Upper lobe of left lung (tissue), 6 donors: ENCODE results near the gene APH1A. TPM values are rescaled to one million over a fixed set of nuclear protein-coding genes. Genes with fewer than 3 reads are reported as not detected.

Experiments
- ATAC-seq, 2 donors: fragments of 200-7000 bp; cut with Tn5 transposase; one replicate each; pipeline ENCODE4 v1.9.1; 2022; ENCODE audit warnings: mild to moderate bottlenecking in 2 of 2, moderate library complexity in 2 of 2; ENCODE audit not compliant: low FRiP score in 2 of 2
- DNase-seq, 2 donors: peaks; one replicate each; pipeline ENCODE4 v3.0.0-alpha.2; 2019 to 2020
- H3K27ac ChIP-seq, 4 donors: fragments of 200-600 bp; sonication (generic); one replicate each; pipeline ENCODE4 v1.5.1; 2016 to 2019
- H3K27me3 ChIP-seq, 4 donors: fragments of 200-600 bp; sonication (generic); one replicate each; pipeline ENCODE4 v1.5.1; 2017 to 2019
- H3K36me3 ChIP-seq, 4 donors: fragments of 200-600 bp; sonication (generic); one replicate each; pipeline ENCODE4 v1.5.1; 2016 to 2019
- H3K4me1 ChIP-seq, 4 donors: fragments of 200-600 bp; sonication (generic); one replicate each; pipeline ENCODE4 v1.5.1; 2018 to 2019
- H3K4me3 ChIP-seq, 4 donors: fragments of 200-600 bp; sonication (generic); one replicate each; pipeline ENCODE4 v1.5.1; 2017 to 2019; ENCODE audit warnings: mild to moderate bottlenecking in 2 of 4, moderate library complexity in 1 of 4
- H3K9me3 ChIP-seq, 4 donors: fragments of 200-600 bp; sonication (generic); one replicate each; pipeline ENCODE4 v1.5.1; 2018 to 2019
- CTCF ChIP-seq, 6 experiments: fragments of 450-650 bp in 4 of 6; fragments of 200-600 bp in 2 of 6; sonication (generic) in 2 of 6; IDR thresholded peaks; one replicate each; pipeline ENCODE4 v1.5.1; 2016 to 2019; ENCODE audit warnings: antibody characterized with exemption in 6 of 6
- EP300 ChIP-seq, 4 donors: sonication (generic); formaldehyde crosslinking; IDR thresholded peaks; one replicate each; pipeline ENCODE4 v1.5.1; 2017; ENCODE audit warnings: antibody characterized with exemption in 4 of 4, control low read depth in 2 of 4
- POLR2A ChIP-seq, 4 donors: fragments of 450-650 bp; IDR thresholded peaks; one replicate each; pipeline ENCODE4 v1.5.1; 2016 to 2017; ENCODE audit warnings: antibody characterized with exemption in 4 of 4, mild to moderate bottlenecking in 2 of 4
- POLR2AphosphoS5 ChIP-seq, 2 donors: sonication (generic); formaldehyde crosslinking; IDR thresholded peaks; one replicate each; pipeline ENCODE4 v1.5.1; 2017; ENCODE audit warnings: antibody characterized with exemption in 2 of 2
- WGBS, 2 donors: methylation state at CpG; one replicate each; pipeline ENCODE4 v1.1.5; 2017 to 2018; 5-methylcytosine and 5-hydroxymethylcytosine counted together
- total RNA-seq, 6 donors: library from RNA; depleted of rRNA in 4 of 6; stranded (reverse); fragments of >200 nt in 4 of 6; gene quantifications; one replicate each; pipeline versions ENCODE4 v1.1.0 to v1.2.1, GENCODE V29; 2016 to 2021
- donor health status: DM: no; HTN: no; CAD: no; lungs with moderate emphysema.
- donor health status: DM: no; HTN: yes; CAD: no; lungs with severe emphysema.

Gene APH1A
- total RNA-seq, 6 donors from 2014 or later = 71.2 to 169 (median 101) TPM

GRCh38 chr1:150273311-150273710 is 4.5 kb upstream of the APH1A start:
- 63 to 88% methylated on average over 1 of the region's 1 CpG for WGBS, 2 donors
- no peaks in the 10 kb centered on the region for H3K27me3 ChIP-seq
- no peak for ATAC-seq
- no peak for TF ChIP-seq CTCF (IDR thresholded peaks at IDR 0.05)
- TF ChIP-seq EP300 (IDR thresholded peaks at IDR 0.05) = no peak
- no peak for TF ChIP-seq POLR2AphosphoS5 (IDR thresholded peaks at IDR 0.05)
- TF ChIP-seq POLR2A (IDR thresholded peaks at IDR 0.05) = no peak
- no peaks in the 10 kb centered on the region for H3K9me3 ChIP-seq
- peak overlapping the region in 1 of 4 donors; percentile 7 for H3K4me3 ChIP-seq
- peak overlapping the region in 3 of 4 donors; percentile 25 to 68 (median 63) for H3K27ac ChIP-seq
- H3K4me1 ChIP-seq = peaks cover 0 to 24% (median 10%) of the 10 kb centered on the region in 4 donors
- no peak for DNase-seq
- no peaks in the 10 kb centered on the region for H3K36me3 ChIP-seq

- peaks cover 11 to 38% (median 26%) of the 10 kb centered on the region in 4 donors for H3K4me1 ChIP-seq
- DNase-seq (no peak), ATAC-seq (no peak)
- WGBS, 2 donors = 94 to 95% methylated on average over 7 of the region's 7 CpGs
- H3K9me3 ChIP-seq = no peaks in the 10 kb centered on the region
- no peaks in the 10 kb centered on the region for H3K27me3 ChIP-seq
- H3K4me3 ChIP-seq = no peak overlapping the region
- peak overlapping the region in 3 of 4 donors; percentile 16 to 68 (median 63) for H3K27ac ChIP-seq
- peaks cover 0 to 12% (median 7%) of the 10 kb centered on the region in 4 donors for H3K36me3 ChIP-seq
- TF ChIP-seq POLR2A (IDR thresholded peaks at IDR 0.05) = no peak
- TF ChIP-seq EP300 (IDR thresholded peaks at IDR 0.05) = no peak
- TF ChIP-seq CTCF (IDR thresholded peaks at IDR 0.05) = no peak
- no peak for TF ChIP-seq POLR2AphosphoS5 (IDR thresholded peaks at IDR 0.05)
Observed at GRCh38 chr1:150271291-150271959, 2.6 kb upstream of the APH1A start.

GRCh38 chr1:150269451-150269850 is 635 bp upstream of the APH1A start:
- TF ChIP-seq EP300 (IDR thresholded peaks at IDR 0.05) (no peak), POLR2AphosphoS5 (IDR thresholded peaks at IDR 0.05) (no peak), CTCF (IDR thresholded peaks at IDR 0.05) (no peak), POLR2A (IDR thresholded peaks at IDR 0.05) (no peak)
- peak overlapping the region; percentile 63 to 95 (median 85) for H3K4me3 ChIP-seq
- 24 to 27% methylated on average over 10 of the region's 10 CpGs for WGBS, 2 donors
- H3K4me1 ChIP-seq = peaks cover 11 to 41% (median 27%) of the 10 kb centered on the region in 4 donors
- ATAC-seq (no peak), DNase-seq (no peak)
- no peaks in the 10 kb centered on the region for H3K27me3 ChIP-seq
- H3K27ac ChIP-seq = peak overlapping the region; percentile 93 to 99 (median 97)
- H3K9me3 ChIP-seq = no peaks in the 10 kb centered on the region
- H3K36me3 ChIP-seq = peaks cover 11 to 32% (median 26%) of the 10 kb centered on the region in 4 donors

GRCh38 chr1:150268340-150268704 is 494 bp downstream of the APH1A start:
- ATAC-seq (peak; percentile 54 to 80), DNase-seq (peak in 1 of 2 donors; percentile 57)
- TF ChIP-seq POLR2A (IDR thresholded peaks at IDR 0.05) = no peak
- peak in 1 of 2 donors; percentile 8 for TF ChIP-seq POLR2AphosphoS5 (IDR thresholded peaks at IDR 0.05)
- no peak for TF ChIP-seq CTCF (IDR thresholded peaks at IDR 0.05)
- WGBS, 2 donors = 0 to 1% methylated on average over 21 of the region's 21 CpGs
- no peaks in the 10 kb centered on the region for H3K9me3 ChIP-seq
- H3K27me3 ChIP-seq = no peaks in the 10 kb centered on the region
- peak overlapping the region; percentile 63 to 95 (median 85) for H3K4me3 ChIP-seq
- H3K27ac ChIP-seq = peak overlapping the region; percentile 93 to 99 (median 97)
- H3K4me1 ChIP-seq = peaks cover 11 to 37% (median 25%) of the 10 kb centered on the region in 4 donors
- peaks cover 11 to 40% (median 32%) of the 10 kb centered on the region in 4 donors for H3K36me3 ChIP-seq
